Psoas muscle (tissue), 8 donors: ENCODE data around the gene BRD4. TPM values are rescaled to one million over a fixed set of nuclear protein-coding genes. Genes with fewer than 3 reads are reported as not detected.

Experiments used
- ATAC-seq, 4 donors: fragments of 200-7000 bp; cut with Tn5 transposase; one replicate each; pipeline ENCODE4 v1.9.1; 2020; ENCODE audit warnings: moderate library complexity in 3 of 4, mild to moderate bottlenecking in 2 of 4
- DNase-seq, 2 donors: peaks; one replicate each; pipeline ENCODE4 v3.0.0-alpha.2; 2020
- H3K27ac ChIP-seq: fragments of 200-600 bp; one replicate; pipeline ENCODE4 v1.8.0; 2022
- H3K27me3 ChIP-seq, 3 donors: fragments of 200-600 bp in 1 of 3; one replicate each; pipeline versions ENCODE4 v1.6.1 to v1.8.0; 2013 to 2022; ENCODE audit warnings: low read length in 2 of 3, mild to moderate bottlenecking in 2 of 3, moderate library complexity in 1 of 3; ENCODE audit not compliant: insufficient read depth in 3 of 3
- H3K36me3 ChIP-seq, 2 donors: fragments of 200-600 bp in 1 of 2; one replicate each; pipeline versions ENCODE4 v1.6.1 to v1.8.0; 2013 to 2022; ENCODE audit warnings: low read depth in 1 of 2, mild to moderate bottlenecking in 1 of 2, moderate library complexity in 1 of 2; ENCODE audit not compliant: insufficient read depth in 1 of 2
- H3K4me1 ChIP-seq: fragments of 200-600 bp; one replicate; pipeline ENCODE4 v1.8.0; 2022
- H3K4me3 ChIP-seq: fragments of 200-600 bp; one replicate; pipeline ENCODE4 v1.8.0; 2022; ENCODE audit warnings: mild to moderate bottlenecking
- H3K9me3 ChIP-seq: fragments of 200-600 bp; one replicate; pipeline ENCODE4 v1.8.0; 2022
- WGBS, 3 donors: extraction: QIAGEN DNeasy Blood & Tissue Kit; methylation state at CpG; one replicate each; pipeline versions ENCODE4 v1.1.6 to v1.1.7; 2013; 5-methylcytosine and 5-hydroxymethylcytosine counted together
- intact Hi-C, 2 donors: fragments of 100-400 bp; cut with DNase I; formaldehyde crosslinking; loops; one replicate each; pipeline versions ENCODE4 v1.11.0 to v1.14.2; 2022
- polyA plus RNA-seq, 3 donors: library from polyadenylated mRNA; stranded (reverse); fragments of 200-250 nt; gene quantifications; one replicate each; pipeline ENCODE4 v1.2.3, GENCODE V29; 2013
- total RNA-seq, 4 donors: library from RNA; stranded (reverse); fragmentation: NEBNext Ultra II Directional in 2 of 4; extraction: Animal tissue kit (Norgen Biotek cat#: 25700) in 2 of 4; gene quantifications; one replicate each; pipeline versions ENCODE4 v1.2.1 to v1.2.4, GENCODE V29; 2021 to 2023
- TF ChIP-seq, protein P1 (sequence below): fragments of 200-600 bp; IDR thresholded peaks from one replicate; pipeline ENCODE4 v1.8.0; 2022; ENCODE audit warnings: antibody characterized with exemption
- donor health status: healthy with polysubstance abuse.
- donor health status: DM: no; HTN: no; CAD: no; lungs with moderate emphysema.
- donor health status: Bipolar disorder and iron deficiency.
- donor health status: healthy.
- donor health status: DM: yes; HTN: yes; CAD: no.
- donor health status: DM: no; HTN: no; CAD: no.
- donor health status: DM: no; HTN: no; CAD: no.
- donor health status: DM: yes; HTN: yes; CAD: no.

The BRD4 gene
- total and polyA plus RNA-seq, 7 donors: 42.6 to 120 (median 98.6) TPM

DNA sequence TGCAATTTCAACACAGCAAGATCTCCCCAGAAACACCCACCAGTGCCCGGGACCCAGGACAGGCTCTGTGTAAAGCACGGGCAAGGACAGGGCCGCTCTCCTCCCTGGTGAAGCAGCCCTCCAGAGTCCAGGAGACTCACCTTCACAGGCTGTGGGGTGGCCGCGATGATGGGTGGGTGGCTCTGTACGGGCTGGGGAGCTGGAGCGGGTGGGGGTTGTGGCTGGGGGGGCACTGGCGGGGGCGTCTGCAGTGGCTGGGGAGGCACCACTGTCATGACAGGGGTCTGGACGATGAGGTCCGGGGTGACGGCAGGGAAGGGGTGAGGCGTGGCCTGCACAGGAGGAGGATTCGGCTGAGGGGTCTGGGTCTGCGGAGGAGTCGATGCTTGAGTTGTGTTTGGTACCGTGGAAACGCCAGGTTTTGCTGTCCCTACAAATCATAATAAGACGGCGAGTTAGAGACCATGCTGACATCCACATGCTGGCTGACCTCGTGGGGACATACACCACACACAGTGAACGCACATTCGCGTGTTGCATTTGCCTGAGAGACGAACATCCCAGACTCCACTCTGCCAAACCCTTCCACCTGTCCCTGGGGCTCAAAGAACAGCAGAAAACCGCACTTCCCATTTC is 67.0 kb downstream of the BRD4 start:
- no peak overlapping the region for H3K4me3 ChIP-seq
- H3K4me1 ChIP-seq: peaks cover 58% of the 10 kb centered on the region
- 50 to 60% (median 54%) methylated on average over 23 to 26 of the region's 26 CpGs for WGBS, 3 donors
- H3K27ac ChIP-seq: peak overlapping the region; percentile 78
- H3K36me3 ChIP-seq: peaks cover 0 to 83% of the 10 kb centered on the region in 2 donors
- TF ChIP-seq, protein P1, sequence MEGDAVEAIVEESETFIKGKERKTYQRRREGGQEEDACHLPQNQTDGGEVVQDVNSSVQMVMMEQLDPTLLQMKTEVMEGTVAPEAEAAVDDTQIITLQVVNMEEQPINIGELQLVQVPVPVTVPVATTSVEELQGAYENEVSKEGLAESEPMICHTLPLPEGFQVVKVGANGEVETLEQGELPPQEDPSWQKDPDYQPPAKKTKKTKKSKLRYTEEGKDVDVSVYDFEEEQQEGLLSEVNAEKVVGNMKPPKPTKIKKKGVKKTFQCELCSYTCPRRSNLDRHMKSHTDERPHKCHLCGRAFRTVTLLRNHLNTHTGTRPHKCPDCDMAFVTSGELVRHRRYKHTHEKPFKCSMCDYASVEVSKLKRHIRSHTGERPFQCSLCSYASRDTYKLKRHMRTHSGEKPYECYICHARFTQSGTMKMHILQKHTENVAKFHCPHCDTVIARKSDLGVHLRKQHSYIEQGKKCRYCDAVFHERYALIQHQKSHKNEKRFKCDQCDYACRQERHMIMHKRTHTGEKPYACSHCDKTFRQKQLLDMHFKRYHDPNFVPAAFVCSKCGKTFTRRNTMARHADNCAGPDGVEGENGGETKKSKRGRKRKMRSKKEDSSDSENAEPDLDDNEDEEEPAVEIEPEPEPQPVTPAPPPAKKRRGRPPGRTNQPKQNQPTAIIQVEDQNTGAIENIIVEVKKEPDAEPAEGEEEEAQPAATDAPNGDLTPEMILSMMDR: no peak
- H3K9me3 ChIP-seq: no peaks in the 10 kb centered on the region
- DNase-seq (no peak), ATAC-seq (peak; percentile 3 to 22 (median 10))
- no peaks in the 10 kb centered on the region for H3K27me3 ChIP-seq
- intact Hi-C loops: loop anchor here (5.0 to 10.0 kb wide), 2 partner anchors 59 to 292 kb away; no protein-coding TSS in a partner anchor

DNA sequence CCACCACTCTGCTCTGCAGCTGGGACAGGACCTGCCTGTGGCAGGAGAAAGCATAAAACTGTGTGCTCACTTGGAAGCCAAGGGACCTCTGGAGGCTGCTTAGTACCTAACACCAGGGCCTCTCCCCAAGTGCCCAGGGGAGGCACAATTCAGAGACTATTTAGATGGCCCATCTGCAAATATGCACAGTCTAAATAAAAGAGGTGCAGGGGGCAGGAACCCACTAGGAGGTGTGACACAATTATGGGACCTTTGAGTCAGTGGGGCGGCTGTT is 67.5 kb downstream of the BRD4 start:
- no peak for ATAC-seq
- intact Hi-C loops: loop anchor here (5.0 to 10.0 kb wide), 2 partner anchors 60 to 292 kb away; no protein-coding TSS in a partner anchor
- 82 to 89% (median 87%) methylated on average over 1 of the region's 1 CpG for WGBS, 3 donors
- TF ChIP-seq, protein P1: no peak
- Histone ChIP-seq H3K27ac (peak overlapping the region; percentile 78), H3K36me3 (peaks cover 0 to 83% of the 10 kb centered on the region in 2 donors), H3K9me3 (no peaks in the 10 kb centered on the region), H3K4me3 (no peak overlapping the region), H3K4me1 (peaks cover 54% of the 10 kb centered on the region), H3K27me3 (no peaks in the 10 kb centered on the region)
- no peak for DNase-seq

DNA sequence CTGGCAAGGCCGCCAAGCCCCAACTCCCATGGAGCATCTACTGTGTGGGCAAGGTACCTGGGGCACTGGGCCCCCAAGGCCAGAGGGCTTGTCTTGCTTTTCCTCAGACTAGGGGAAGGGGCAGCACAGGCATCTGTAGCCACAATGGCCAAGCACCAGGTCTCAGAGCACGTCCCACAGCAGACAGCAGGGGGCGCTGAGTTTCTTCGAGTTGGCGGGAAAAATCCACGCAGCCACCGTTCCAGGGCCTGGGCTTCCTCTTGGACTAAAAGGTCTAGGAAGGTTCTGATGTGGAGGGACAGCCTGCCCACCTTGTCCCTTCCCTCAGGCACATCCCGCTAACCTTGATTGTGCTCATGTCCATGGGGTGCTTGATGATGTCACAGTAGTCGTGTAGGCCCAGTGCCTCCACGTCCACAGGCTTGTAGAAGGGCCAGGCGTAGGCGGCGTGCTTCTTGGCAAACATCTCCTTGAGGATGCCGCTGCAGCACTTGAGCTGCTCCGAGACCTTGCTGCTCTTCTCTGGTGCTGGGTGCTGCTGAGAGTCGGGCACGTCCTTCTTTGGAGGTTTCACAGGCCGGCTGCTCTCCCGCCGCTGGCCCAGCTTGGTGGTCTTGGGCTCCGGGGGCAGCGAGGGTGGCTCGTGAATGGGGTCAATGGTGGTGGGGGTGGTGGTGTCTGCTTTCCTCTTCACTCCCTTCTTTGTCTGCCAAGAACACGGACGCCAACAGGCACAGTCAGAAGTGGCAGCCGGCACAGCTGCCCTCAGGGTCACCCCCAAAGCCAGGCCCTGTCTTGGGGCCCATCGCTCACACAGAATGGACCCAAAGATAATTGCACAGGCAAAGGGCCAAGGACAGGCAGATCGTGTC is 68.0 kb downstream of the BRD4 start:
- DNase-seq (peak; percentile 79 to 88), ATAC-seq (peak; percentile 34 to 59 (median 40))
- 41 to 60% (median 45%) methylated on average over 28 of the region's 28 CpGs for WGBS, 3 donors
- Histone ChIP-seq H3K27me3 (no peaks in the 10 kb centered on the region), H3K4me1 (peaks cover 51% of the 10 kb centered on the region), H3K4me3 (no peak overlapping the region), H3K9me3 (no peaks in the 10 kb centered on the region), H3K36me3 (peaks cover 0 to 85% of the 10 kb centered on the region in 2 donors), H3K27ac (peak overlapping the region; percentile 78)
- TF ChIP-seq, protein P1: peak; percentile 67
- intact Hi-C loops: loop anchor here in 1 of 2 donors (10.0 kb wide), 1 partner anchor 61 kb away; no protein-coding TSS in a partner anchor

DNA sequence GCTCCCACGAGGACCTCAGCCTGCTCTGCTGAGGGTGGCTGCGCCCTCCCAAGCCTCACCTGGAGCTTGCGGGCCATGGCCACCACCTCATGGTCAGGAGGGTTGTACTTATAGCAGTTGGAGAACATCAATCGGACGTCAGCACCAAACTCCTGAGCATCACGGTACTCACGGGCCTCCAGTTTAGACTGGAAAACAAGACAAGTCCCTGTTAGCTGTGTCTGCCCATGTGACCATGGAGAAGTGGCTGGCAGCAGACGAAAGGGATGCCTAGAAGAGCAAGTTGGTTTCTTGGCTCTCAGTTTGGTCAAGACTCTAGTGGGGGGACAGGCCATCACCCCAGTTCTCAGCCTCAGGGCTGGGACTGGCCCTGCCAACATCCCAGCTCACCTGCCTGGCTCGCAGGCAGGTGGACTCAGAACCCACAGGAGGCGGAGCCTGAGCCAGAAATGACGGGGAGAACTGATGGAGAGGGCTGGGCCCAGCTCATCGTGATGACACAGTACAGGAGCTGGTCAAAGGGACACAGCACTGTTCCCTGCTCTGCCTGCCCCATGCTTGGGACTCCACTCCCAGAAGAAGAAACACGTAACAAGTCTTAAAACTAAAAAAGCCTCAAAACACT is 68.9 kb downstream of the BRD4 start:
- ATAC-seq (no peak), DNase-seq (no peak)
- Histone ChIP-seq H3K4me3 (no peak overlapping the region), H3K9me3 (no peaks in the 10 kb centered on the region), H3K36me3 (peaks cover 0 to 85% of the 10 kb centered on the region in 2 donors), H3K27me3 (no peaks in the 10 kb centered on the region), H3K27ac (peak overlapping the region; percentile 78), H3K4me1 (peaks cover 48% of the 10 kb centered on the region)
- TF ChIP-seq, protein P1: no peak
- intact Hi-C loops: loop anchor here in 1 of 2 donors (1.0 to 10.0 kb wide), 2 partner anchors 61 to 292 kb away; no protein-coding TSS in a partner anchor
- 75 to 86% (median 76%) methylated on average over 13 of the region's 13 CpGs for WGBS, 3 donors
